Activated T-cell treated with anti-CD3 and anti-CD28 coated beads, Interleukin-2, amount 50 U/mL, for 72 hours (primary cell): ENCODE measurements around the gene TENM3. TPM values are rescaled to one million over a fixed set of nuclear protein-coding genes. Genes with fewer than 3 reads are reported as not detected.
A peak's percentile ranks its signal among the peaks of the same experiment; 100 is the strongest.

ENCODE experiments used
- ATAC-seq, 2 donors: fragments of 150-1000 bp; cut with Tn5 transposase; replicated peaks in 1 of 2; 2 replicates each; pipeline ENCODE4 v1.10.0; 2021; ENCODE audit warnings: moderate library complexity in 2 of 2, mild to moderate bottlenecking in 1 of 2
- DNase-seq, 2 donors: peaks; one replicate each; pipeline ENCODE4 v3.0.0; 2021 to 2022; ENCODE audit warnings: mixed read lengths in 1 of 2
- H3K27ac Mint-ChIP-seq: one replicate; pipeline ENCODE4 v1.8.0; 2022; ENCODE audit warnings: mild to moderate bottlenecking, moderate library complexity, mixed read lengths
- H3K27me3 Mint-ChIP-seq: one replicate; pipeline ENCODE4 v1.8.0; 2022; ENCODE audit warnings: low read depth, mixed read lengths
- H3K36me3 Mint-ChIP-seq, 2 donors: one replicate each; pipeline ENCODE4 v1.8.0; 2022; ENCODE audit warnings: mixed read lengths in 2 of 2, mild to moderate bottlenecking in 1 of 2; ENCODE audit not compliant: insufficient read depth in 2 of 2
- H3K4me1 Mint-ChIP-seq: one replicate; pipeline ENCODE4 v1.8.0; 2022; ENCODE audit warnings: low read depth, mixed read lengths
- H3K4me3 Mint-ChIP-seq, 2 donors: one replicate each; pipeline ENCODE4 v1.8.0; 2022; ENCODE audit warnings: mild to moderate bottlenecking in 2 of 2, mixed read lengths in 2 of 2, moderate library complexity in 2 of 2
- H3K9me3 Mint-ChIP-seq, 2 donors: one replicate each; pipeline ENCODE4 v1.8.0; 2022; ENCODE audit warnings: mixed read lengths in 2 of 2
- total RNA-seq, 2 donors: library from RNA; stranded (reverse); gene quantifications; one replicate each; pipeline ENCODE4 v1.2.3, GENCODE V29; 2022

The TENM3 gene
- total RNA-seq, 2 donors from 2014 or later: 0.12 TPM; not detected in 1

GRCh38 chr4:182819751-182820150 lies 576.5 kb downstream of the TENM3 start:
- Mint-ChIP-seq H3K36me3 (no peaks in the 10 kb centered on the region), H3K4me1 (no peaks in the 10 kb centered on the region), H3K9me3 (no peaks in the 10 kb centered on the region), H3K27ac (no peak overlapping the region), H3K4me3 (no peak overlapping the region), H3K27me3 (no peaks in the 10 kb centered on the region)
- ATAC-seq (no peak), DNase-seq (no peak)

- Mint-ChIP-seq H3K4me1 (no peaks in the 10 kb centered on the region), H3K9me3 (no peaks in the 10 kb centered on the region), H3K27me3 (no peaks in the 10 kb centered on the region), H3K36me3 (no peaks in the 10 kb centered on the region), H3K27ac (no peak overlapping the region), H3K4me3 (no peak overlapping the region)
- no peak for DNase-seq
- ATAC-seq: no peak
These were observed 579.4 kb downstream of the TENM3 start for GRCh38 chr4:182822554-182822953.

GRCh38 chr4:182823576-182823975 lies 580.4 kb downstream of the TENM3 start:
- DNase-seq (no peak), ATAC-seq (no peak)
- Mint-ChIP-seq H3K9me3 (no peaks in the 10 kb centered on the region), H3K27me3 (peaks cover 8% of the 10 kb centered on the region), H3K27ac (no peak overlapping the region), H3K4me1 (no peaks in the 10 kb centered on the region), H3K36me3 (no peaks in the 10 kb centered on the region), H3K4me3 (no peak overlapping the region)

GRCh38 chr4:182825003-182825402 lies 581.8 kb downstream of the TENM3 start:
- Mint-ChIP-seq H3K27me3 (peaks cover 10% of the 10 kb centered on the region), H3K4me3 (no peak overlapping the region), H3K4me1 (no peaks in the 10 kb centered on the region), H3K9me3 (no peaks in the 10 kb centered on the region), H3K36me3 (no peaks in the 10 kb centered on the region), H3K27ac (no peak overlapping the region)
- no peak for ATAC-seq
- DNase-seq: no peak

GRCh38 chr4:182825786-182826185 lies 582.6 kb downstream of the TENM3 start:
- no peak overlapping the region for H3K27ac Mint-ChIP-seq
- DNase-seq (no peak), ATAC-seq (no peak)
- H3K9me3 Mint-ChIP-seq: no peaks in the 10 kb centered on the region
- peaks cover 10% of the 10 kb centered on the region for H3K27me3 Mint-ChIP-seq
- no peak overlapping the region for H3K4me3 Mint-ChIP-seq
- H3K4me1 Mint-ChIP-seq: no peaks in the 10 kb centered on the region
- H3K36me3 Mint-ChIP-seq: no peaks in the 10 kb centered on the region

GRCh38 chr4:182826391-182826790 lies 583.2 kb downstream of the TENM3 start:
- Mint-ChIP-seq H3K4me1 (no peaks in the 10 kb centered on the region), H3K9me3 (no peaks in the 10 kb centered on the region), H3K36me3 (no peaks in the 10 kb centered on the region), H3K4me3 (no peak overlapping the region), H3K27me3 (peaks cover 10% of the 10 kb centered on the region), H3K27ac (no peak overlapping the region)
- peak in 1 of 2 donors; percentile 21 for DNase-seq
- ATAC-seq: peak; percentile 53 to 55

GRCh38 chr4:182827166-182827565 lies 584.0 kb downstream of the TENM3 start:
- H3K4me3 Mint-ChIP-seq: no peak overlapping the region

GRCh38 chr4:182827954-182828353 lies 584.8 kb downstream of the TENM3 start:
- H3K36me3 Mint-ChIP-seq: no peaks in the 10 kb centered on the region
- peaks cover 15% of the 10 kb centered on the region for H3K27me3 Mint-ChIP-seq
- ATAC-seq: no peak
- H3K9me3 Mint-ChIP-seq: no peaks in the 10 kb centered on the region
- no peak for DNase-seq
- no peak overlapping the region for H3K4me3 Mint-ChIP-seq
- no peaks in the 10 kb centered on the region for H3K4me1 Mint-ChIP-seq
- H3K27ac Mint-ChIP-seq: no peak overlapping the region

More at GRCh38 chr4:182827166-182827565, 584.0 kb downstream of the TENM3 start:
- Mint-ChIP-seq H3K4me1 (no peaks in the 10 kb centered on the region), H3K27me3 (peaks cover 10% of the 10 kb centered on the region), H3K27ac (no peak overlapping the region), H3K9me3 (no peaks in the 10 kb centered on the region), H3K36me3 (no peaks in the 10 kb centered on the region)
- no peak for DNase-seq
- ATAC-seq: no peak

- H3K4me3 Mint-ChIP-seq: no peak overlapping the region
- DNase-seq: no peak
- H3K4me1 Mint-ChIP-seq: no peaks in the 10 kb centered on the region
- no peak overlapping the region for H3K27ac Mint-ChIP-seq
- H3K9me3 Mint-ChIP-seq: no peaks in the 10 kb centered on the region
- ATAC-seq: no peak
- no peaks in the 10 kb centered on the region for H3K36me3 Mint-ChIP-seq
- peaks cover 15% of the 10 kb centered on the region for H3K27me3 Mint-ChIP-seq
These were observed 585.3 kb downstream of the TENM3 start for GRCh38 chr4:182828360-182829025.

- H3K4me3 Mint-ChIP-seq: no peak overlapping the region
- H3K36me3 Mint-ChIP-seq: no peaks in the 10 kb centered on the region
- no peaks in the 10 kb centered on the region for H3K9me3 Mint-ChIP-seq
- H3K27me3 Mint-ChIP-seq: peaks cover 15% of the 10 kb centered on the region
- no peaks in the 10 kb centered on the region for H3K4me1 Mint-ChIP-seq
- DNase-seq (no peak), ATAC-seq (no peak)
- no peak overlapping the region for H3K27ac Mint-ChIP-seq
These were observed 586.0 kb downstream of the TENM3 start for GRCh38 chr4:182829196-182829595.

- no peak for ATAC-seq
- peaks cover 25% of the 10 kb centered on the region for H3K27me3 Mint-ChIP-seq
- DNase-seq: no peak
- H3K9me3 Mint-ChIP-seq: no peaks in the 10 kb centered on the region
- H3K27ac Mint-ChIP-seq: no peak overlapping the region
- H3K36me3 Mint-ChIP-seq: no peaks in the 10 kb centered on the region
- no peak overlapping the region for H3K4me3 Mint-ChIP-seq
- no peaks in the 10 kb centered on the region for H3K4me1 Mint-ChIP-seq
These were observed 588.2 kb downstream of the TENM3 start for GRCh38 chr4:182831376-182831775.

GRCh38 chr4:182832352-182833120 lies 589.3 kb downstream of the TENM3 start:
- no peaks in the 10 kb centered on the region for H3K36me3 Mint-ChIP-seq
- ATAC-seq: no peak
- DNase-seq: no peak
- no peaks in the 10 kb centered on the region for H3K9me3 Mint-ChIP-seq
- no peaks in the 10 kb centered on the region for H3K4me1 Mint-ChIP-seq
- H3K4me3 Mint-ChIP-seq: no peak overlapping the region
- H3K27ac Mint-ChIP-seq: no peak overlapping the region
- H3K27me3 Mint-ChIP-seq: peaks cover 34% of the 10 kb centered on the region

GRCh38 chr4:182835006-182835740 lies 592.0 kb downstream of the TENM3 start:
- no peaks in the 10 kb centered on the region for H3K4me1 Mint-ChIP-seq
- ATAC-seq (no peak), DNase-seq (no peak)
- H3K27me3 Mint-ChIP-seq: peaks cover 24% of the 10 kb centered on the region
- no peaks in the 10 kb centered on the region for H3K9me3 Mint-ChIP-seq
- no peaks in the 10 kb centered on the region for H3K36me3 Mint-ChIP-seq
- H3K27ac Mint-ChIP-seq: no peak overlapping the region
- H3K4me3 Mint-ChIP-seq: no peak overlapping the region
